Kasumi-1 (cell line): Measurements from ENCODE around the gene DHX58.
"Not testable (repeated sequence)": the region's sequence is repeated elsewhere in the genome, so short reads cannot be mapped to it uniquely, and the experiment has no call there.

Experiments used
- DNase-seq, 2 experiments: peaks; one replicate each; lab custom pipeline; 2025; lab: John Stamatoyannopoulos, UW

Gene DHX58

GRCh38 chr17:42112552-42113176 lies at the start of gene DHX58:
TSS of gene DHX58 (minus strand) at chr17:42112714. CDS start at chr17:42111892, 822 bp downstream.
- DNase-seq, result peak; percentile 96 to 98

- DNase-seq, result no peak
These were observed 48.0 kb upstream of the DHX58 start for GRCh38 chr17:42160531-42160910.

- no peak for DNase-seq
These were observed 47.4 kb upstream of the DHX58 start for GRCh38 chr17:42159796-42160530.

- no peak for DNase-seq
These were observed 43.1 kb upstream of the DHX58 start for GRCh38 chr17:42155614-42156045.

- peak; percentile 49 to 51 for DNase-seq
These were observed 41.6 kb upstream of the DHX58 start for GRCh38 chr17:42153919-42154742.

GRCh38 chr17:42146911-42147607 lies 34.5 kb upstream of the DHX58 start:
- DNase-seq, result no peak

GRCh38 chr17:42143138-42143537 lies 30.6 kb upstream of the DHX58 start:
- DNase-seq, result not testable (repeated sequence)

- peak; percentile 13 to 14 for DNase-seq
These were observed 29.9 kb upstream of the DHX58 start for GRCh38 chr17:42142371-42142896.

- DNase-seq, result peak in 1 of 2 experiments; percentile 19
These were observed 28.9 kb upstream of the DHX58 start for GRCh38 chr17:42141382-42141781.

- not testable (repeated sequence) for DNase-seq
These were observed 28.2 kb upstream of the DHX58 start for GRCh38 chr17:42140690-42141089.

- no peak for DNase-seq
These were observed 26.4 kb upstream of the DHX58 start for GRCh38 chr17:42138749-42139492.

GRCh38 chr17:42136654-42137051 lies 24.1 kb upstream of the DHX58 start:
- DNase-seq, result no peak

GRCh38 chr17:42135664-42136653 lies 23.4 kb upstream of the DHX58 start:
- DNase-seq, result peak; percentile 36 to 53

- DNase-seq, result no peak
These were observed 22.6 kb upstream of the DHX58 start for GRCh38 chr17:42135151-42135550.

- no peak for DNase-seq
These were observed 21.0 kb upstream of the DHX58 start for GRCh38 chr17:42133461-42134041.

GRCh38 chr17:42132941-42133340 lies 20.4 kb upstream of the DHX58 start:
- DNase-seq, result peak; percentile 93

GRCh38 chr17:42131981-42132432 lies 19.5 kb upstream of the DHX58 start:
- DNase-seq, result peak; percentile 78 to 83

- DNase-seq, result no peak
These were observed 18.7 kb upstream of the DHX58 start for GRCh38 chr17:42131232-42131631.

- peak in 1 of 2 experiments; percentile 17 for DNase-seq
These were observed 17.9 kb upstream of the DHX58 start for GRCh38 chr17:42130310-42130936.
